ENCODE results near the gene TDRD3.

GRCh38 chr13:60453490-60453889, 56.5 kb downstream of the TDRD3 start:
- TF ChIP-seq CTCF (IDR thresholded peaks at IDR 0.05) (no peak), REST (IDR thresholded peaks at IDR 0.05; ENCODE audit: insufficient read depth in 1 of 2, low read depth in 2 of 2, low read length in 1 of 2) (no peak)

Measured in Panc1 (cell line).